ENCODE measurements around the gene RAB40C. TPM values are rescaled to one million over a fixed set of nuclear protein-coding genes. Genes with fewer than 3 reads are reported as not detected.
A peak's percentile ranks its signal among the peaks of the same experiment; 100 is the strongest.

The RAB40C gene
- total and polyA plus RNA-seq, 10 of the 15 experiments (the other 5 are each of a cell fraction or from before 2014, with no cell fraction given), result 0.06 to 12.8 (median 4.6) TPM

DNA sequence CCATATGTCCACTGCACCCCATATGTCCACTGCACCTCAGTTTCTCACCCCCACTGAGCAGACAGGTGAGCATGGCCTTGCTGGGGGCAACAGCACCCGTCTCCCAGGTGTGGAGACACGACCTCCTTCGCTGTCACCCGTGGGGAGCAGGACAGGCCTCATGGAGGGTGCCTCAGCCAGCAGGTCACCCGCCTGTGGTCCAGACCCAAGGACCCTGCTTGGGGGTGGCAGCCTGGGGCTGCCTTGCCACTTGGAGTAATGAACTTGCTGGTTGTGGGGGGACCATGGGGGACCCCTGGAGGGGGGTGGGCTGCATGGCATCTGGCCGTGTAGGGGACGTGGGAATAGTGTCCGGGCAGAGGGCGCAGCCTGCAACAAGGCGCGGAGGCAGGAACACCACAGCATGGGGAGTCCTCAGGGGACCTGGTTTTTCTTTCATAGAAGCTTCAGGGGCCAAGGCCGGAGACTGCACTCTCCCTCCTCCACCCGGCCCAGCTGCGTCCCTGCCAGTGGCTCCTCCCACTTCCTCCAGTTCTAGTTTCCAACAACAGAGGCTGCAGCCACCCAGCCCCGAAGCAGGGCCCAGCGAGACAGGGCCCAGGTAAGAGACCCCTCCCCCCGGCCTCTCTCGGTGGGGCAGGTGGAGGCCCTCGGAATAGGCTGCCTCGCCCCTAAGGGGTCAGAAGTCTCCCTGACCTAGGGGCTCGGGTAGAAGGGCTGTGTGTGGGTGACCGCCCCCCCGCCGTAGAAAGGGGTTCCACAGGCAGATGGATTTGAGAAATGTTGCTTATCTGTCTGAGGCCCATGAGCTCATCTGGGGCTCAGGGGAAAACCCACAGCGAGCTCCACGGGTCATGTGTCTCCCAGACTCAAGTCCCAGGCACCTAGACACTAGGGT lies 23.1 kb upstream of the RAB40C start, which contains the start of gene NHLRC4:
Gene NHLRC4, plus strand, starts transcription at position 531 of the 898 bp plus-strand sequence. CDS start 1,043 bp downstream, outside the sequence.
- Histone ChIP-seq H3K9me3 (replicated peaks; ENCODE audit: control insufficient read depth, insufficient read depth, low read length) (no peaks in the 10 kb centered on the region), H3K4me3 (peak within 1 kb of the TSS; percentile 13; the same call in 1 of the 2 replicates), H3K4me1 (ENCODE audit: control insufficient read depth, insufficient read depth, low read length) (peaks cover 19% of the 10 kb centered on the region), H3K79me2 (ENCODE audit: control insufficient read depth, insufficient read depth, low read length) (peaks cover 6% of the 10 kb centered on the region), H3K4me2 (ENCODE audit: control insufficient read depth, insufficient read depth) (peak within 1 kb of the TSS; percentile 76), H3K27ac (ENCODE audit: control insufficient read depth, insufficient read depth) (peak within 1 kb of the TSS; percentile 79), H2AFZ (ENCODE audit: control insufficient read depth, low read depth, low read length) (peak within 1 kb of the TSS; percentile 40), H4K20me1 (ENCODE audit: control insufficient read depth, insufficient read depth) (no peaks in the 10 kb centered on the region), H3K36me3 (ENCODE audit: control insufficient read depth in 2 of 2, insufficient read depth in 2 of 2, low read length in 1 of 2) (no peaks in the 10 kb centered on the region), H3K27me3 (replicated peaks in 1 of 2; ENCODE audit: control insufficient read depth in 2 of 2, insufficient read depth in 2 of 2, low read length in 1 of 2) (no peaks in the 10 kb centered on the region; a peak in 1 of 4 replicates), H3K9ac (ENCODE audit: control insufficient read depth, insufficient read depth, low read length) (peak within 1 kb of the TSS; percentile 65)
- 12% methylated on average over 26 of the region's 26 CpGs for WGBS (ENCODE audit: insufficient coverage, insufficient replicate concordance, low lambda C conversion rate, missing lambda C conversion rate)
- ChIA-PET RAD21 (ENCODE audit: unreplicated experiment) (interaction anchor here (1.4 kb wide), 1 partner anchor 41 kb away, joined by 4 read pairs; no protein-coding TSS in a partner anchor), POLR2A (interaction anchor here (0.5 to 1.3 kb wide), 7 partner anchors 21 to 186 kb away, joined by 3 to 7 read pairs (median 4); partner anchors contain the start of gene CAPN15), CTCF (interaction anchor here (1.1 to 1.2 kb wide), 2 partner anchors 35 to 41 kb away, joined by 3 read pairs; no protein-coding TSS in a partner anchor), SMC1A (ENCODE audit: uncharacterized antibody, unreplicated experiment) (interaction anchor here (0.7 kb wide), 1 partner anchor 41 kb away, joined by 3 read pairs; no protein-coding TSS in a partner anchor)
- ATAC-seq (peak; percentile 88), FAIRE-seq (peak; percentile 96), DNase-seq (ENCODE audit: low read depth, low spot score) (no peak)
- intact Hi-C loops (cut with micrococcal nuclease; ENCODE audit: unreplicated experiment), result loop anchor here (5.0 kb wide), 1 partner anchor 39 kb away; the partner anchor contains the start of gene CAPN15
- in situ Hi-C loops (cut with MboI), result loop anchor here (5.0 kb wide), 1 partner anchor 34 kb away; no protein-coding TSS in a partner anchor
- BruUV-seq (replicated peaks), result no TSS peak
- TF ChIP-seq MYB (IDR thresholded peaks at IDR 0.05; ENCODE audit: borderline replicate concordance, low read depth, low read length) (no peak), NBN (IDR thresholded peaks at IDR 0.05) (peak; percentile 62; the same call in 1 of the 2 replicates), CHD1 (IDR thresholded peaks at IDR 0.05; ENCODE audit: low read depth, low read length) (no peak), DPF2 (IDR thresholded peaks at IDR 0.05) (0 out of 2 replicates have a peak, but pooled peaks have one; percentile 18), NR2C2 (IDR thresholded peaks at IDR 0.05; ENCODE audit: borderline replicate concordance, control insufficient read depth, insufficient read length, low read depth) (no peak), POLR2A (IDR thresholded peaks at IDR 0.05; ENCODE audit: low read depth, low read length) (peak; percentile 62), IRF4 (IDR thresholded peaks at IDR 0.05; ENCODE audit: low read depth, low read length) (no peak), EGR1 (IDR thresholded peaks at IDR 0.05; ENCODE audit: borderline replicate concordance in 1 of 2, low read depth in 2 of 2, low read length in 2 of 2) (no peak)
- TF ChIP-seq, protein P1, sequence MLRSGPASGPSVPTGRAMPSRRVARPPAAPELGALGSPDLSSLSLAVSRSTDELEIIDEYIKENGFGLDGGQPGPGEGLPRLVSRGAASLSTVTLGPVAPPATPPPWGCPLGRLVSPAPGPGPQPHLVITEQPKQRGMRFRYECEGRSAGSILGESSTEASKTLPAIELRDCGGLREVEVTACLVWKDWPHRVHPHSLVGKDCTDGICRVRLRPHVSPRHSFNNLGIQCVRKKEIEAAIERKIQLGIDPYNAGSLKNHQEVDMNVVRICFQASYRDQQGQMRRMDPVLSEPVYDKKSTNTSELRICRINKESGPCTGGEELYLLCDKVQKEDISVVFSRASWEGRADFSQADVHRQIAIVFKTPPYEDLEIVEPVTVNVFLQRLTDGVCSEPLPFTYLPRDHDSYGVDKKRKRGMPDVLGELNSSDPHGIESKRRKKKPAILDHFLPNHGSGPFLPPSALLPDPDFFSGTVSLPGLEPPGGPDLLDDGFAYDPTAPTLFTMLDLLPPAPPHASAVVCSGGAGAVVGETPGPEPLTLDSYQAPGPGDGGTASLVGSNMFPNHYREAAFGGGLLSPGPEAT (IDR thresholded peaks at IDR 0.05; ENCODE audit: low read depth), result peak; percentile 22; the same call in 1 of the 2 replicates
- TF ChIP-seq, protein P2, sequence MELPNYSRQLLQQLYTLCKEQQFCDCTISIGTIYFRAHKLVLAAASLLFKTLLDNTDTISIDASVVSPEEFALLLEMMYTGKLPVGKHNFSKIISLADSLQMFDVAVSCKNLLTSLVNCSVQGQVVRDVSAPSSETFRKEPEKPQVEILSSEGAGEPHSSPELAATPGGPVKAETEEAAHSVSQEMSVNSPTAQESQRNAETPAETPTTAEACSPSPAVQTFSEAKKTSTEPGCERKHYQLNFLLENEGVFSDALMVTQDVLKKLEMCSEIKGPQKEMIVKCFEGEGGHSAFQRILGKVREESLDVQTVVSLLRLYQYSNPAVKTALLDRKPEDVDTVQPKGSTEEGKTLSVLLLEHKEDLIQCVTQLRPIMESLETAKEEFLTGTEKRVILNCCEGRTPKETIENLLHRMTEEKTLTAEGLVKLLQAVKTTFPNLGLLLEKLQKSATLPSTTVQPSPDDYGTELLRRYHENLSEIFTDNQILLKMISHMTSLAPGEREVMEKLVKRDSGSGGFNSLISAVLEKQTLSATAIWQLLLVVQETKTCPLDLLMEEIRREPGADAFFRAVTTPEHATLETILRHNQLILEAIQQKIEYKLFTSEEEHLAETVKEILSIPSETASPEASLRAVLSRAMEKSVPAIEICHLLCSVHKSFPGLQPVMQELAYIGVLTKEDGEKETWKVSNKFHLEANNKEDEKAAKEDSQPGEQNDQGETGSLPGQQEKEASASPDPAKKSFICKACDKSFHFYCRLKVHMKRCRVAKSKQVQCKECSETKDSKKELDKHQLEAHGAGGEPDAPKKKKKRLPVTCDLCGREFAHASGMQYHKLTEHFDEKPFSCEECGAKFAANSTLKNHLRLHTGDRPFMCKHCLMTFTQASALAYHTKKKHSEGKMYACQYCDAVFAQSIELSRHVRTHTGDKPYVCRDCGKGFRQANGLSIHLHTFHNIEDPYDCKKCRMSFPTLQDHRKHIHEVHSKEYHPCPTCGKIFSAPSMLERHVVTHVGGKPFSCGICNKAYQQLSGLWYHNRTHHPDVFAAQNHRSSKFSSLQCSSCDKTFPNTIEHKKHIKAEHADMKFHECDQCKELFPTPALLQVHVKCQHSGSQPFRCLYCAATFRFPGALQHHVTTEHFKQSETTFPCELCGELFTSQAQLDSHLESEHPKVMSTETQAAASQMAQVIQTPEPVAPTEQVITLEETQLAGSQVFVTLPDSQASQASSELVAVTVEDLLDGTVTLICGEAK (IDR thresholded peaks at IDR 0.05; ENCODE audit: borderline replicate concordance), result no peak
- TF ChIP-seq, protein P3, sequence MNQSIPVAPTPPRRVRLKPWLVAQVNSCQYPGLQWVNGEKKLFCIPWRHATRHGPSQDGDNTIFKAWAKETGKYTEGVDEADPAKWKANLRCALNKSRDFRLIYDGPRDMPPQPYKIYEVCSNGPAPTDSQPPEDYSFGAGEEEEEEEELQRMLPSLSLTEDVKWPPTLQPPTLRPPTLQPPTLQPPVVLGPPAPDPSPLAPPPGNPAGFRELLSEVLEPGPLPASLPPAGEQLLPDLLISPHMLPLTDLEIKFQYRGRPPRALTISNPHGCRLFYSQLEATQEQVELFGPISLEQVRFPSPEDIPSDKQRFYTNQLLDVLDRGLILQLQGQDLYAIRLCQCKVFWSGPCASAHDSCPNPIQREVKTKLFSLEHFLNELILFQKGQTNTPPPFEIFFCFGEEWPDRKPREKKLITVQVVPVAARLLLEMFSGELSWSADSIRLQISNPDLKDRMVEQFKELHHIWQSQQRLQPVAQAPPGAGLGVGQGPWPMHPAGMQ (IDR thresholded peaks at IDR 0.05; ENCODE audit: borderline replicate concordance), result no peak
- TF ChIP-seq, protein P4, sequence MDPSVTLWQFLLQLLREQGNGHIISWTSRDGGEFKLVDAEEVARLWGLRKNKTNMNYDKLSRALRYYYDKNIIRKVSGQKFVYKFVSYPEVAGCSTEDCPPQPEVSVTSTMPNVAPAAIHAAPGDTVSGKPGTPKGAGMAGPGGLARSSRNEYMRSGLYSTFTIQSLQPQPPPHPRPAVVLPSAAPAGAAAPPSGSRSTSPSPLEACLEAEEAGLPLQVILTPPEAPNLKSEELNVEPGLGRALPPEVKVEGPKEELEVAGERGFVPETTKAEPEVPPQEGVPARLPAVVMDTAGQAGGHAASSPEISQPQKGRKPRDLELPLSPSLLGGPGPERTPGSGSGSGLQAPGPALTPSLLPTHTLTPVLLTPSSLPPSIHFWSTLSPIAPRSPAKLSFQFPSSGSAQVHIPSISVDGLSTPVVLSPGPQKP (IDR thresholded peaks at IDR 0.05; ENCODE audit: low read depth, low read length), result no peak
